Measurements from ENCODE around the gene MGMT.

MGMT gene

GRCh38 chr10:129766611-129767550 lies 299.8 kb downstream of the MGMT start:
- no peak for DNase-seq

GRCh38 chr10:129767751-129768150 lies 300.7 kb downstream of the MGMT start:
- DNase-seq = no peak

DNA sequence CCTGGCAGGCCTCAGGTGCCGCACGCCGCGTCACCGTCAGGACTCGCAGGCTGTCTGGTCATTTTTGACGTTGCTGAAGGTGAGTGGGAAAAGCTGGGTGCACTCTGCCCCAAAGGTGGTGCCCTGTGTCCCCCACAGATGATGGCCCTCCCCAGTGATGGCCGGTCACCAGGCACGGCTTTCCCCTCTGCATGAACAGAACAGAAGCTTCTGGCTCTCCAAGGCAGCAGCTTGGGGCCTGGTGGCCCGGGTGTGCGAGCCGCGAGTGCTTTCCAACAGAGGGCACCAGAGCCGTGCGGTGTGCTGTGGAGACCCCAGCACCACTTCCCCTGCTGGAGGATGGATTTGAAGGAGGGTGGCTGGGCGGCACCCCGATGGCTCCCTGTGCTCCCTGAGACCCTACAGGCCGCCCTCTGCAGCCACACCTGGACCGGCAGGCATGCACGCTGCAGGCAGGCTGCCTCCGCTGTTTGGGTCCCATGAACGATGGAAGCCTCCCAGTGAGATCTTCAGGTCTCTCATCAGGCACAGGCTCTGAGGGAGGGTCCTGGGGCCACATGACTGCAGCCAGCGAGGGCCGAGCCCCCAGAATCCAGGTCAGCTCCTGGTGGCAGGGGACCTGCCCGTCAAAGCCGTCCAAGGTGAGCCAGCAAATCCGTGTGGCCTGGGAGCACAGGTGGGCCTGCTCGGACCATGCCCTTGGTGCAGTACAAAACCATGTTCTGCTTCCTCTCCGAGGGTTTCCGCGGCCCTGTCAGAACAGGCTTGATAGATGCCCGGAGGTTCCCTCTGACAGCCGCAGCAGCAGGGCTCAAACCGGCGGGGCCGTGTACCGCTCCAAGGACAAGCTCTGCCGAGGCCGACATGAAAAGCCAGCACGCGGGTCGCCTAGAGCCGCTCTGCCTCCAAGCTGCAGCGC lies 301.7 kb downstream of the MGMT start:
- no peak for DNase-seq

- no peak for DNase-seq
These were observed 302.5 kb downstream of the MGMT start for GRCh38 chr10:129769381-129770116.

DNA sequence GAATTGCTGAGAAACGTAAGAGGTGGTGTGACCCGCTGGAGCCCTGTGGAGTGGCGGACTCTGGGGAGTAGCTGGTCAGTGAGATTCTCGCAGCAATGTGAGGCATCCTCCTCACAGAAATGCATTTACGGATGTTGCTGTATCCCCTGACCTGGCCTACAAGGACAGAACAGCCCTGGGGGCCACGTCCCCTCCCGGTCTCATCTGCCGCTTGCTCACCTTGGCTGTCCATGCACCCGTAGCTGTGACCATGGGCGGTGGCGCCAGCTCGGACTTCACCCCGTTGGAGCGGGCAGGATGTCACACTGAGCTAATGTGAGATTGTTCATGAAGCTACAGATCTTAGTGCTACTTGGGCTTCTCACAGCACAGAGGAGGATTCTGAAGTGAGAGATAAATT lies 303.2 kb downstream of the MGMT start:
- no peak for DNase-seq

- DNase-seq = no peak
These were observed 304.0 kb downstream of the MGMT start for GRCh38 chr10:129771024-129771423.

- no peak for DNase-seq
These were observed 304.5 kb downstream of the MGMT start for GRCh38 chr10:129771576-129771975.

GRCh38 chr10:129771991-129772431 lies 305.0 kb downstream of the MGMT start:
- DNase-seq = no peak

DNA sequence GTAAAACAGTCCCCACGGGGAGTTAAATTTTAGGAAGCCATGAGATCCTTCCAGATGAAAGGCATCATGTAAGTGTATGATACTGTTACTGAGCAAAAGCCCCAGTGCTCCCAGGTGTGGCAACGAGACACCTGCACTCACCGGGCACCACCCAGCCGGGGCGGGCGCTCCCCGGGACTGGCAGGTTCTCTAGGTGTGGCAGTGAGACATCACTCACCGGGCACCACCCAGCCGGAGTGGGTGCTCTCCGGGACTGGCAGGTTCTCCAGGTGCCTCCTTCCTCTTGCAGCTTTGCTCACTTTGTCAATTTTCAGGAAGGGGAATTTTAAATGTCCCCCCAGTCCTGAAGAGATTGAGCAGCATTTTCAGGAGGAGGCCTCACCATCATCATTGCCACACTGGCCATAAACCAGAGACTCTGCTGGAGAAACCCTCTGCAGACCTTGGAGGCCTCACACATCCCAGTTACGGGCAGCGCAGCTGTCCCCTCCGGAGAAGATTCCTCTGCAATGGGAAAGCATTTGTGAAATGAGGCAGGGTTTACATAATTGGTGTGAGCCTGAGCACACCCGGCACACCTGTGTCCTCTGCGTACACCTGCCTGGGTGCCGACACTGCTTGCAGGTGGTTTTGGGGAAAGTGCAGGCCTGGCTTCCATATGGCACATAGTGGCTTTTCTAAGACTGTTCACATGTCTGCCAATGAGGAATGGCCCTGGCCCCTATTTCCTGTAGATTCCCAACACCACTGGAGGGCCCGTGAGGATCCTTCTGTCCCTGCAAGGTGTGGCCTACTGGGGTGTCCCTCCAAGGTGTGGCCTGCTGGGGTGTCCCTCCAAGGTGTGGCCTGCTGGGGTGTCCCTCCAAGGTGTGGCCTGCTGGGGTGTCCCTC lies 305.7 kb downstream of the MGMT start:
- DNase-seq = no peak

- no peak for DNase-seq
These were observed 306.4 kb downstream of the MGMT start for GRCh38 chr10:129773359-129773990.

DNA sequence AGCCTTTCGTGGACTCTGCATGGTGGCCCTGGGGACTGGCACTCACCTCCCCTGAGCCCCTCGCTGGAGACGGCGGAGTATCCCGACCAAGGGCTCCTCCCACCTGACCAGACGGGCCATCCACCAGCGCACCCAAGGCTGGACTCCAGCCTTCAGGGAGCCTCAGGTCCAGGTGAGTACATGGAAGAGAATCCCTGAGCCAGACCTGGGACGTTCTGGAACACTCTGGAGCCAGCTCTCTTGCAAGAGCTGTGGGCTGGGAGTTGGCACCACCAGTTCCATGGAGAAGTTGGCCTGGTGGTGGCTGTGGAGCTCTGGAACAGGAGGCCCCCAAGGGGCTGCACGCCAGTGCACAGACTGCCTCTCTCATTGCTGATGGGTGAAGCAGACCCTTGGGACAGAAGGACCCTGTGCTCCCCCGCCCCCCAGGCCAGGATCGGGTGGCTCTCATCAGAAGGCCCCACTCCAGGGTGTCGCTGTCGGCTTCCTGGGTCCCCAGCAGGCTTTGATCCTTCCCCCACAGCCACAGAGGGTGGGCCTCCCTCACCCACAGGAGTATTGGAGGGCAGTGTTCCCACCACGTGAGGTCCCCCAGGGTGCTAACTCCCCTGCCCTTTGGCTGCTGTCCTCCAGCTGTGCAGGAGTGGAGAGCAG lies 307.2 kb downstream of the MGMT start:
- DNase-seq = no peak

GRCh38 chr10:129774736-129775401 lies 307.8 kb downstream of the MGMT start:
- no peak for DNase-seq

DNA sequence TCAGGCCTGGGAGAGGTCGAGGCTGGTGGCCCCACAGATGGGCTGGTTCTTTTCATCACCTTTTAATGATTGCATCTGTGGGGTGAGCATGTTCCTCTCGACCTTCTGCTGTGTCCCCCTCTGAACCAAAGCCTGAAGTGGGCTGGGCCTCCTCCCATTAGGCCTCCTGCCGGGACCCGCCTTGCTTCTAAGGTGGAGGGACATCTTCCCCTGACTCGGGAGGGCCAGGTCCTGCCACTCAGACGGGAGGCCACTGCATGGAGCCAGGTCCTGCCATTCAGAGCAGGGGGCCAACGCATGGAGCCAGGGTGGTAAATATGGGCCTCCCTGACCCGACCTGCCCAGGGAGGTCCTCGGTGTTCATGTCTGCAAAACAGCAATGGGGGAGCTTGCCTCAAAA lies 308.6 kb downstream of the MGMT start:
- no peak for DNase-seq

GRCh38 chr10:129777687-129778086 lies 310.6 kb downstream of the MGMT start:
- no peak for DNase-seq

DNA sequence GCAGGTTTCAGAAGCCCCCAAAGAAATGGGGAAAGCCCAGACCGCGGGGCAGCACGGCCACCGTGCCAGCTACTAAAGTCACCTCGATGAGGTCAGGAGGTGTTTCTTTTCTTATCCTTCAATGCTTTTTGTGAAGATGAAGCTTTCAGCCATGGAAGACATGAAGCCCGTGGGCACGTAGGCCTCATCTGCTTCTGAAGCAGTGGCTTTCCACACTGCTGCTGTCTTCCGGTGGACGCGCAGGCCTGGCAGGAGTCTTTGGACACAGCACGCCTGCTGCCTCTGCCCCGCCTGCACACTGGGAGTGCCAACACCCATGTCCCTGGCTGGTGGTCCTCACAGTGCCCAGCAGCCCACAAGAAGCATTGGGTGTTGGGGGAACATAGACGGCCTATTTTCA lies 311.5 kb downstream of the MGMT start:
- DNase-seq = no peak

- DNase-seq = no peak
These were observed 312.4 kb downstream of the MGMT start for GRCh38 chr10:129779126-129780111.

DNA sequence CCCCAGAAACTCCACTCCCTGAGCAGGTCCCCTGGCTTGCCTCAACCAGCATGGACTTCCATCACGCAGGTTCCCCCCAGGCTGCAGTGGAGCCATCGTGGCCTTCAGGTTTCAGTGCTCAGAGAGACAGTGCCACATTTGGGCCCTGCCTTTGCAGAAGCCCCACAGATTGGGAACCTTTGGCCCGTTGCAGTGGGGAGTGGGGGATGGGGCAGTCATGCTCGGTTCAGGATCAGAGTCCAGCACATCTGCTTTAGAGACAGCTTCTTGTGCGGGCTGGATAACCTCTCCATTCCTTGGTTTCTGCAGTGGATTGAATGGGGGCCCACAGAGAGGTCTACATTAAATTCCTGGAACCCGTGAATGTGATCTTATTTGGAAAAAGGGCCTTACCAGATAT lies 313.2 kb downstream of the MGMT start:
- DNase-seq = no peak

GRCh38 chr10:129780901-129781795 lies 314.1 kb downstream of the MGMT start:
- DNase-seq = no peak
